ENCODE data around the gene MED13L.
"Not testable (repeated sequence)": the region's sequence is repeated elsewhere in the genome, so short reads cannot be mapped to it uniquely, and the experiment has no call there.

The MED13L gene

DNA sequence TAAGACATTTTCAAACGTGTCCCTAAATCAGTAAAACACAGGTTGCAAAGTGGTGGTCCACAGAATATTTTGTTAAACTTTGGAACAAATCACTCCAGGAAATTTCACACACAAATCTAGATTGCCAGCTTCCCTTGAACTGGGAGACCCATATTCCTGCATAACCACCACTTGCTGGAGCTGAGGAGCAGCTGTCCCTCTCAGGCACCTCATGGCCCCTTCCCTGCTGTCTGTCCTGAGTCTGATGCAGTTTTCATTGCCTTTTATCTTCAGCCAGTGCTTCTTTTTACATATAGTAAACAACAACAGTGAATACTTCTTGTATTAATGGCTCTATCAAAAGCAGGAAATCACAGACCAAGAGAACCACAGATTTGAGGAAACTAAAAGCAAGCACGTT is 289.3 kb downstream of the MED13L start:
- H3K36me3 Mint-ChIP-seq = peaks cover 59% of the 10 kb centered on the region
- no peaks in the 10 kb centered on the region for H3K27me3 Mint-ChIP-seq
- peaks cover 27% of the 10 kb centered on the region for H3K4me1 Mint-ChIP-seq
- ATAC-seq = no peak
- H3K27ac Mint-ChIP-seq = no peak overlapping the region
- no peaks in the 10 kb centered on the region for H3K9me3 Mint-ChIP-seq
- no peak overlapping the region for H3K4me3 Mint-ChIP-seq

DNA sequence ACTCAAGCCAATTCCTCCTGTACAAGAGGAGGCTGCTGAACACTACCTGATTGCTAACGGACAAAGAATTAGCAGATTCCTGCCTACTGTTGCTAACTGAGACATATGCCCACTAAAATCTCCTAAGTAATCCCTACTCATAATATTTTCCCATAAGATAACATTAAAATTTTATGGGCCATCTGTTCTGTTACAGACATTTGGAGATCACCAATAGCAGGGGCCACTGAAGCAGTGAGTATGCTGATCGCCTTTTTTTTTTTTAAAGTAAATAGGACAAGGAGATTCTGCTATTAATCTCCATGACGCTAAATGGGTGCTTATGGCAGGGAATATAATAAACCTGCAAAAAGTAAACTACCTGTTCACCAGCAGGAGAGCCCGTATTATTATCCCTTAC is 292.9 kb downstream of the MED13L start:
- Mint-ChIP-seq H3K9me3 (no peaks in the 10 kb centered on the region), H3K36me3 (peaks cover 50% of the 10 kb centered on the region), H3K27me3 (no peaks in the 10 kb centered on the region), H3K4me3 (no peak overlapping the region), H3K4me1 (peaks cover 18% of the 10 kb centered on the region), H3K27ac (no peak overlapping the region)
- ATAC-seq = no peak

DNA sequence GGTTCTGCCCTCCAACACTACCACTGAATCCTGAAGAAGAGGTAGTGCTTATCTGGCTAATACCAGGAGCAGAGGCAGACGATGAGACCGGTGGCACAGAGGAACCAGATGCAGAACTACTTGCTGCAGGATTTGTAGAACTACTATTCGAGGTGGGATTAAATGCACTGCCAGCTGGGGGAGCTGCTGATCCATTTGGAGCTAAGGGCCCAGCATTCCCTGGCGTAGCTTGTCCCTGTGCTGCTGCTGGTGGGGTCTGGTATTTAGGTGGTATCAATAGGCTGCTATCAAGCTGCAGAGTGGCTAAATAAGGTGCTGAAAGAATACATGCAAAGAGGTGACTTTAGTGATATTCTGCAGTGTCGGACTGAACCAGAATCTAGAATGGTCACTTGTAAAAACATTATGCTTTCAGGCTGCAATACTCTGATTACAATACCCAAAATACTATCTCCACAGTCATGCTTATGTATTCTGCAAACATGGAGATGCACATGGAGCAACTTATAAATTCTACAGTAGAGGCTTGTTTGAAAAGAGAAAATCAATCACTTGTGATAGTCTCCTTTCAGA is 294.2 kb downstream of the MED13L start:
- H3K36me3 Mint-ChIP-seq = peaks cover 37% of the 10 kb centered on the region
- H3K27ac Mint-ChIP-seq = no peak overlapping the region
- no peak for ATAC-seq
- no peaks in the 10 kb centered on the region for H3K27me3 Mint-ChIP-seq
- no peaks in the 10 kb centered on the region for H3K9me3 Mint-ChIP-seq
- H3K4me3 Mint-ChIP-seq = no peak overlapping the region
- H3K4me1 Mint-ChIP-seq = peaks cover 5% of the 10 kb centered on the region

DNA sequence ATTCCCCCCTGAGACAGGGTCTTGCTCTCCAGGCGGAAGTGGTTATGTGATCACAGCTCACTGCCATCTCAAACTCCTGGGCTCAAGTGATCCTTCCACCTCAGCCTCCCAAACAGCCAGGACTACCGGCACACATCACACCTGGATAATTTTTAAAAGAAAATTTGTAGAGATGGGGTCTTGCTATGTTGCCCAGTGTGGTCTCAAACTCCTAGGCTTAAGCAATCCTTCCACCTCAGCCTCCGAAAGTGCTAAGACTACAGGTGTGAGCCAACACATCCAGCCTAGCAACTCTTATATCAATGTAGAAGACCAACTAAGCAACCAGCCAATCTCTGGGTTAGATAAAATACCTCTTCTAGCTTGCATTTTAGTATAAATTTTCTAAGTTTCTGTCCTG is 297.2 kb downstream of the MED13L start:
- no peak overlapping the region for H3K27ac Mint-ChIP-seq
- ATAC-seq = no peak
- H3K9me3 Mint-ChIP-seq = no peaks in the 10 kb centered on the region
- H3K4me1 Mint-ChIP-seq = no peaks in the 10 kb centered on the region
- H3K27me3 Mint-ChIP-seq = no peaks in the 10 kb centered on the region
- peaks cover 32% of the 10 kb centered on the region for H3K36me3 Mint-ChIP-seq
- no peak overlapping the region for H3K4me3 Mint-ChIP-seq

DNA sequence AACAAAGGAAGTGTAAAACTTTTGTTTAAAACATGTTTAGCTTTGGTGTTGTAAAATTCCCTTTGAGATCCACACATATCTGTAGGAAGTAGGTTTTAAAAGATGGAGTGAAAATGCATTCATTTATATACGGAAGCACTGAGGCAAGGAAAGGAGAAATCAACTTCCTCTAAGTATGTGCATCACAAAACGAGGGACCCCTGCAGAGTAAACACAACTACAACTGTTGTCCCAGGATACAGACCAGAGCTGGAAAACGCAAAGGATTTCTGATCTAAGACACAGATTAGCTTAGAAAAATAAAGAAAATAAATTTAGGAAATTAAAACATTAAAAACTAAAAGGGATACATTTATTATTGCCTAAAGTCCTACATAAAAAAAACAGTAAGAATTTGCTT is 297.6 kb downstream of the MED13L start:
- Mint-ChIP-seq H3K27ac (no peak overlapping the region), H3K36me3 (peaks cover 37% of the 10 kb centered on the region), H3K4me1 (no peaks in the 10 kb centered on the region), H3K27me3 (no peaks in the 10 kb centered on the region), H3K4me3 (no peak overlapping the region), H3K9me3 (no peaks in the 10 kb centered on the region)
- no peak for ATAC-seq

DNA sequence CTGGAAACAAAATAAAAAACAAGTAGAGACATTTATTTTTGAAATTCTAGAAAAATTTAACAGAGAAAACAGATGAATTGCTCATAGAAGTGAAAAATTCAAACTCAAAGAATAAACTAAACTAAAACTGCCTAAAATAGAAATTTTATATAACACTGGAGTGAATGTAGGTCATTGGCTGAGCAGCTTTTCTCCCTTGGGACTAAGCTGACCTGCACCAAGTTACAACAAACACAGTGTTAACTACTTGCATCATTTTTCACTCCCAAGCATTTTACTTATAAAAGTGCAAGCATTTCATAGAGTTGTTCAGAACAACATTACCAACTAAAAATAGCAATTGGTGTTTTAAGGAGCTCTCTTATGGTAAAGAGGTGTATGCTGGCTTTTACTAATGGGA is 298.1 kb downstream of the MED13L start:
- Mint-ChIP-seq H3K9me3 (no peaks in the 10 kb centered on the region), H3K4me1 (no peaks in the 10 kb centered on the region), H3K36me3 (peaks cover 36% of the 10 kb centered on the region), H3K4me3 (no peak overlapping the region), H3K27me3 (no peaks in the 10 kb centered on the region), H3K27ac (no peak overlapping the region)
- no peak for ATAC-seq

DNA sequence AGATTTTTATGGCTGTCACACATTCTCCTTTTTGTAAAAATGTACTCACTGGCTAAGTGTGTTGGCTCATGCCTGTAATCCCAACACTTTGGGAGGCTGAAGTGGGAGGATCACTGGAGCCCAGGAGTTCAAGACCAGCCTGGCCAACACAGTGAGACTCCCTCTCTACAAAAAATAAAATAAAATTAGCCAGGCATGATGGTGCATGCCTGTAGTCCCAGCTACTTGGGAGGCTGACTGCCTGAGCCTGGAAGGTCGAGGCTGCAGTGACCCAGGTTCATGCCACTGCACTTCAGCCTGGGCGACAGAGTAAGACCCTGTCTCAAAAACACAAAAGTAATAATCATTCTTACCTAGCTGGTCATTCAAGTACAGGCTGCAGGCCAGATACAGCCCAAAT is 300.7 kb downstream of the MED13L start:
- H3K27ac Mint-ChIP-seq, H3K27me3 Mint-ChIP-seq, H3K9me3 Mint-ChIP-seq, H3K4me3 Mint-ChIP-seq, ATAC-seq, H3K4me1 Mint-ChIP-seq: not testable (repeated sequence)
- peaks cover 44% of the 10 kb centered on the region for H3K36me3 Mint-ChIP-seq

DNA sequence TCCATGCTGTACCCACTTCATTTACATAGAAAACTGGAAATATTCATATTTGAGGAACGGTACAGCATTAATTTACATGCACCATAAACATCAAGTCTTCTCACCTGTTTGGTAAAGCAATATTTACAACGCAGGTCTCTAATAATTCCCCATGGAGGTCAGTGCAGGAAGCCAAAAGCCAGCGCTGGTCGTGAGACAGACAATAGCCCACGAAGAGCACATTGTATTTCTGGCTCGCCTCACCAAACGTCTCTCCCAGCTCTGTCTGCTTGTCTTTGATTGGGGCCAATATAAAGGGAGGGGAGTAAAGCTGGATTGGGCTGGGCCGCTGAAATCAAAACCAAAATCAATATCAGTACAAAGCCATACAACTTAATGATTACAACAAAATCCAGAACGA is 302.1 kb downstream of the MED13L start:
- no peaks in the 10 kb centered on the region for H3K9me3 Mint-ChIP-seq
- H3K36me3 Mint-ChIP-seq = peaks cover 47% of the 10 kb centered on the region
- H3K27me3 Mint-ChIP-seq = no peaks in the 10 kb centered on the region
- H3K27ac Mint-ChIP-seq = no peak overlapping the region
- ATAC-seq = no peak
- no peaks in the 10 kb centered on the region for H3K4me1 Mint-ChIP-seq
- no peak overlapping the region for H3K4me3 Mint-ChIP-seq

DNA sequence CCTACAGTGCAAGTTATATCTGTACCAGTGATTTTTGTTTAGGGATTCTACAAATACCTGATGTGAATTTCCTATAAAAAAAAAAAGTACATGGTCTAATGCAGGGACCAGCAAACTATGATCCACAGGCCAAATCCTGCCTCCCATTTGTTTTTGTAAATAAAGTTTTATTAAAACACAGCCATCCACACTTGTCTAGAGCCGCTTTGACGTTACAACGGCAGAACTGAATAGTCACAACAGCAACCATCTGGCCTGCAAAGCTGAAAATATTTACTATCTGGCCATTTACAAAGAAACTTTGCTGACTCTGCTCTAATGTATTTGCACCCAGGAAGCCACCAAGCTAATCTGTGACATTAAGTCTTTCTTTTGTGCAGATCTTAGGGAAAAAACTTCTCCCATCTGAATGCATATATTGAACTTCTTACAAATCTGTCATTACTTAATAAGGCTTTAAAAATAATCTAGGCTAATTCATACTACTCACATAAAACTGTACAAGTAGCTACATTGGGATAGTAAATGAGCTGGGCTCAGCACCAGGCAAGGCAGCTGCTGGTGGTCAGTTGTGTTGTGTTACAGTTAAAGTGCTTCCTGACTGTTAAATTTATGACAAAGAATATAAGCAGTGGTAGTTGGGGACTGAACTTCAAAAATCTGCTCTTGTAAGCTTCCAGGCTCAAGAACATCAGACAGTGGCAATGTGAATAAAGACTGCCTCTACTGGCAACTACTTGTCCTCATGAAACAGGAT is 303.3 kb downstream of the MED13L start:
- H3K27me3 Mint-ChIP-seq = no peaks in the 10 kb centered on the region
- ATAC-seq = no peak
- no peaks in the 10 kb centered on the region for H3K9me3 Mint-ChIP-seq
- peaks cover 47% of the 10 kb centered on the region for H3K36me3 Mint-ChIP-seq
- H3K4me3 Mint-ChIP-seq = no peak overlapping the region
- no peaks in the 10 kb centered on the region for H3K4me1 Mint-ChIP-seq
- H3K27ac Mint-ChIP-seq = no peak overlapping the region

DNA sequence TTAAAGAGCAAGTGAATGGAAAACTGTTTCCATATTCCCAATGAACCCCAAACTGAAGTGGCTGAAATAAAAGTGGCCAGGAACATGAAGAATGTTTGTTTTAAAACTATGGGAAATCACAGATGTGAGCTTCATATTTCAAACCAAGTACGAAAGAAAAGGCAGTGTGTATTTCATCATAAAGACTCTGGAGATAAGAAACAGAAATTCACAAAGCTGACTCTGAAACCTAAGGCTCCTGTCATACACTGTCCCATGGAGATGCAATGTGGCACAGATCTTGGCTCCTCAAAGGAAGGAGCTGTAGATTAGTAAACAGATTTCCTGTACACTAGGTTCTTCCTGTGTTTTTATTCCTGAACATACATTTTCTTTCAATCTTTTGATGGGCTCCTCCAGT is 304.4 kb downstream of the MED13L start:
- no peak overlapping the region for H3K4me3 Mint-ChIP-seq
- H3K4me1 Mint-ChIP-seq = no peaks in the 10 kb centered on the region
- no peaks in the 10 kb centered on the region for H3K27me3 Mint-ChIP-seq
- H3K27ac Mint-ChIP-seq = no peak overlapping the region
- ATAC-seq = no peak
- H3K9me3 Mint-ChIP-seq = no peaks in the 10 kb centered on the region
- H3K36me3 Mint-ChIP-seq = peaks cover 56% of the 10 kb centered on the region

DNA sequence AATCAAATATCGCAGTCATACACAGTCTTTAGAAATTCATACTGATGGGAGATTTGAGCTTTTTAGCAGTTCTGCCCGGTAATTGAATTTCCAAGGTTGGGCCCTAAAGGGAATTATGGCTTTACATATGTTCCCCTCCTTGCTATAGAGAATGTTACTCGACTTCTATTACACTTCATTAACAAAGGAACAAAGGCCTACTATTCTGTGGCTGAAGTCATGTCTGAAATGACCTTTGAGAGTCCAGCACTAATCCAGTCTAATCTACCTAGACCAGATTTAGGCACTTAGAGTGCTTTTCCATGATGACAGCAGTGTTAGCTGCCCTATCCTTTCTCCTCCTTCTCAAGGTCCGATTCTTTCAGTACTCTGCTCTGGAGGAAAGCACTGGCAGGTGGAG is 305.3 kb downstream of the MED13L start:
- H3K4me3 Mint-ChIP-seq = no peak overlapping the region
- peak overlapping the region; percentile 30 for H3K27ac Mint-ChIP-seq
- no peaks in the 10 kb centered on the region for H3K9me3 Mint-ChIP-seq
- H3K4me1 Mint-ChIP-seq = no peaks in the 10 kb centered on the region
- no peak for ATAC-seq
- peaks cover 55% of the 10 kb centered on the region for H3K36me3 Mint-ChIP-seq
- no peaks in the 10 kb centered on the region for H3K27me3 Mint-ChIP-seq

DNA sequence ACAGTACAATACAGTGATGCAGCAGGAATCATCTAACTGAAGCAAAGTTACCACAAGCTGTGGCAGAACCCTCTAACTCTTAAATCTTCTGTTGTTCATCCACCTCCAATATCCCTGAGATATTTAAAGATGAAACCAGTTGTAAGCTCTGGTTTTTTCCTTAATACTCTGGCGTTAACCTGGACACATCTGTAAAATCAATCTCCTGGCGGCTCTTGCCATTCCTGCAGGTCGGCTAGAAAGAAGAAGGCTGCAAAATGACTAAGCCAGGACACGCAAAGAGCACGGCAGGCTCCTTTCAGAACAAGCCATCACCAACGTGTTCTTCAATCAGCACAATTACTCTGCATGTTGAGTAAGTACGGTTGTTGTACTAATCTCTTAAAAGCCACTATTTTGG is 309.3 kb downstream of the MED13L start:
- Mint-ChIP-seq H3K27me3 (no peaks in the 10 kb centered on the region), H3K36me3 (peaks cover 66% of the 10 kb centered on the region), H3K4me1 (no peaks in the 10 kb centered on the region), H3K9me3 (no peaks in the 10 kb centered on the region), H3K27ac (no peak overlapping the region), H3K4me3 (no peak overlapping the region)
- ATAC-seq = no peak

DNA sequence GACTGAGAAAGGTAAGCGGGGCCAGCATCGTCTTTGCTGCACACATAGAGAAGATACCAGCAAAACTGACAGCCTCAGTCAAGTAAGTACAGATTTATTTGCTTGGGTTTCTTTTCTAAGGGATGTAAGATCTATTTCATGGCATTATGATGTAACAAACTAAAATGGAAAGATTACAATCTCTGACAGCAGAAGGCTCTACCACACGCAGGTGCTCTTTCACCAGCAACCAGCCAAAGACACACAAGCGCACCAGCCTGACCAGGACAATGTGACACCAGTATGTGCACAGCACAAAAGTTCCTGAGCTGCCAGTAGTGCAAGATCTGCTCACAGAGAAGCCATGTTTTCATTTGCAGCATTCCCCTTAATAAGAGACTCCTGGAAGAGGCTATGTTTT is 311.1 kb downstream of the MED13L start:
- Mint-ChIP-seq H3K4me1 (no peaks in the 10 kb centered on the region), H3K27me3 (no peaks in the 10 kb centered on the region), H3K9me3 (no peaks in the 10 kb centered on the region), H3K4me3 (no peak overlapping the region), H3K36me3 (peaks cover 61% of the 10 kb centered on the region), H3K27ac (no peak overlapping the region)
- ATAC-seq = no peak

DNA sequence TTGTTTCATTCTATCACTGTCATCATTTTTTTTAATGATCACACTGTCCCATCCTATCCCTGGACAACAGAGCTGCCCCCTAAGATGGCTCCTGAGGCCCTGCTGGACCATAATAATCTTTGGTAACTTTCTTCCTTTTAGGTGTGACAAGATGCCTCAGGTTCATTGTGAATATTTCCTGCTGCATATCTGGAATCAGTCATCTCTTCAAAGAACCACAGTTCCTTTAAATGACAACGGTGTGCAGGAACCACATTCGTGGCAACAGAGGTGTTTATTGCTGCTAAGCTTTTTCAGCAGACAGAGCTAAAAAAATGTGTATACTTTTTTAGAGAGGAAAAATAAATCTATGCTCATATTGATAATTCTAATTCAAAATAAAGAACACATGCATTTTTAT is 312.9 kb downstream of the MED13L start:
- ATAC-seq = no peak
- H3K27me3 Mint-ChIP-seq = no peaks in the 10 kb centered on the region
- no peak overlapping the region for H3K27ac Mint-ChIP-seq
- H3K4me3 Mint-ChIP-seq = no peak overlapping the region
- H3K9me3 Mint-ChIP-seq = no peaks in the 10 kb centered on the region
- peaks cover 64% of the 10 kb centered on the region for H3K36me3 Mint-ChIP-seq
- H3K4me1 Mint-ChIP-seq = no peaks in the 10 kb centered on the region

DNA sequence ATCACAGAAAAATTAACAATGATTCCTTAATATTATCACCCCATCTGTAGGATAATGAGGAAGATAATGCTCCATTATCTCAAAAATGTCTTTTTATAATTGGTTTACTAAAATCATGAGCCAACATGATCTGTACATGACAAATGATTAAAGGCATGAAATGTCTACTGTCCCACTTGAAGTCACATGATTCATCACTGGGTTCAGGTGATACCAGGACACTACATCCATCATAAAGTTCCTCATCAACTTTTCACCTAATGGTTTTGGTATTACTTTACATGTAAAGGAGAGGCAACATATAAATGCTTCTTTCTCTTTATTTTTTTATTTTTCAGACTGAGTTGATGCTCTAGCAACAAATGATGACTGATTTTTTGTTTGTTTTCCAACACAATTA is 313.3 kb downstream of the MED13L start:
- Mint-ChIP-seq H3K27ac (no peak overlapping the region), H3K4me3 (no peak overlapping the region), H3K4me1 (no peaks in the 10 kb centered on the region), H3K36me3 (peaks cover 61% of the 10 kb centered on the region), H3K27me3 (no peaks in the 10 kb centered on the region), H3K9me3 (no peaks in the 10 kb centered on the region)
- no peak for ATAC-seq

DNA sequence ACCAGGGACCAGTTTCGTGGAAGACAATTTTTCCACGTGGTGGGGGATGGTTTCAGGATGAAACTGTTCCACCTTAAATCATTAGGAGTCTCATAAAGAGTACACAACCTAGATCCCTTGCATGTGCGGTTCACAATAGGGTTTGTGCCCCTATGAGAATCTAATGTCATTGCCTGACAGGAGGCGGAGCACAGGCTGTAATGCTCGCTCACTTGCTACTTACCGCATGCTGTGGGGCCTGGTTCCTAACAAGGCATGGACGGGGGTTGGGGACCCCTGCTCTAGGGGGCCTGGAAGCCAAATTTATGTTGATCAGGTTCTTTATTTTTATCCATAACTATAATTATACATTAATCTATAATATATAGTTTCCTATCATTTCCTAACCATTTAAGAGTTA is 315.3 kb downstream of the MED13L start:
- peaks cover 54% of the 10 kb centered on the region for H3K36me3 Mint-ChIP-seq
- no peak overlapping the region for H3K27ac Mint-ChIP-seq
- no peak overlapping the region for H3K4me3 Mint-ChIP-seq
- H3K4me1 Mint-ChIP-seq = no peaks in the 10 kb centered on the region
- H3K9me3 Mint-ChIP-seq = no peaks in the 10 kb centered on the region
- ATAC-seq = no peak
- H3K27me3 Mint-ChIP-seq = no peaks in the 10 kb centered on the region

Measured in stimulated activated memory B cell treated with anti-CD40 and anti-IgM and Interleukin-4, amounts not matched to agents 10 μg/mL and 1 μg/mL and 100 μg/mL, for 72 hours (primary cell).